MM.1S (cell line): Measurements from ENCODE around the gene CYTH3.

Experiments used
- DNase-seq: peaks from one replicate; pipeline ENCODE4 v3.0.0-alpha.2; 2015
- H2AFZ ChIP-seq: fragments of 300-600 bp; sonication (generic); 2 replicates; pipeline ENCODE4 v1.6.0; 2016; ENCODE audit warnings: antibody characterized with exemption, low read length
- H3F3A ChIP-seq: fragments of 300-600 bp; sonication (generic); 2 replicates; pipeline ENCODE4 v1.6.1; 2016; ENCODE audit warnings: mild to moderate bottlenecking, antibody characterized with exemption, low read length, moderate library complexity, mixed read lengths; ENCODE audit not compliant: insufficient read depth
- H3K27ac ChIP-seq: fragments of 300-600 bp; sonication (generic); 2 replicates; pipeline ENCODE4 v1.5.1; 2016; ENCODE audit warnings: mild to moderate bottlenecking, low read length
- H3K27me3 ChIP-seq: fragments of 300-600 bp; sonication (generic); replicated peaks from 2 replicates; pipeline ENCODE4 v1.6.0; 2016; ENCODE audit warnings: low read length; ENCODE audit not compliant: insufficient read depth
- H3K36me3 ChIP-seq: fragments of 300-600 bp; sonication (generic); replicated peaks from 2 replicates; pipeline ENCODE4 v1.6.1; 2016; ENCODE audit warnings: mild to moderate bottlenecking, low read length, mixed read lengths; ENCODE audit not compliant: insufficient read depth
- H3K4me1 ChIP-seq: fragments of 300-600 bp; sonication (generic); 2 replicates; pipeline ENCODE4 v1.6.1; 2016; ENCODE audit warnings: low read length, mixed read lengths
- H3K4me2 ChIP-seq: fragments of 300-600 bp; sonication (generic); 2 replicates; pipeline ENCODE4 v1.6.0; 2016; ENCODE audit warnings: low read depth, low read length
- H3K4me3 ChIP-seq: fragments of 300-600 bp; sonication (generic); 2 replicates; pipeline ENCODE4 v1.5.1; 2016; ENCODE audit warnings: low read length, mixed read lengths
- H3K79me2 ChIP-seq: fragments of 300-600 bp; sonication (generic); 2 replicates; pipeline ENCODE4 v1.6.1; 2016; ENCODE audit warnings: mixed run types, low read length, mixed read lengths
- H3K9ac ChIP-seq: fragments of 300-600 bp; sonication (generic); 2 replicates; pipeline ENCODE4 v1.6.1; 2016; ENCODE audit warnings: low read length, mixed read lengths
- H3K9me2 ChIP-seq: fragments of 300-600 bp; sonication (generic); replicated peaks from 2 replicates; pipeline ENCODE4 v1.6.1; 2016; ENCODE audit warnings: mild to moderate bottlenecking, low read length, mixed read lengths; ENCODE audit not compliant: insufficient read depth
- H3K9me3 ChIP-seq: fragments of 300-600 bp; sonication (generic); replicated peaks from 2 replicates; pipeline ENCODE4 v1.6.1; 2016; ENCODE audit warnings: mild to moderate bottlenecking, low read length, mixed read lengths; ENCODE audit not compliant: insufficient read depth
- H4K20me1 ChIP-seq: fragments of 300-600 bp; sonication (generic); 2 replicates; pipeline ENCODE4 v1.6.1; 2016; ENCODE audit warnings: mild to moderate bottlenecking, low read length, moderate library complexity, mixed read lengths; ENCODE audit not compliant: insufficient read depth
- CTCF ChIP-seq: fragments of 300-600 bp; sonication (generic); IDR thresholded peaks from 2 replicates; pipeline ENCODE4 v1.5.1; 2016; ENCODE audit warnings: antibody characterized with exemption, low read length, mixed read lengths
- EZH2 ChIP-seq: fragments of 300-600 bp; sonication (generic); optimal IDR thresholded peaks from 2 replicates; pipeline ENCODE3; 2017; ENCODE audit warnings: low read depth, mild to moderate bottlenecking, antibody characterized with exemption, low read length, mixed read lengths
- EZH2phosphoT487 ChIP-seq: fragments of 300-600 bp; sonication (generic); IDR thresholded peaks from 2 replicates; pipeline ENCODE4 v1.6.1; 2018; ENCODE audit warnings: antibody characterized with exemption, low read length

Gene CYTH3

GRCh38 chr7:6146666-6147065 is 125.8 kb downstream of the CYTH3 start:
- DNase-seq = no peak
- Histone ChIP-seq H3K27me3 (no peaks in the 10 kb centered on the region), H3K36me3 (peaks cover 10% of the 10 kb centered on the region), H3K9me3 (no peaks in the 10 kb centered on the region), H3F3A (peaks cover 5% of the 10 kb centered on the region), H2AFZ (no peak overlapping the region), H3K79me2 (peaks cover 15% of the 10 kb centered on the region; the same call in 1 of the 2 replicates), H3K9ac (no peak overlapping the region), H3K4me3 (no peak overlapping the region), H3K27ac (no peak overlapping the region), H3K4me1 (peaks cover 18% of the 10 kb centered on the region), H3K9me2 (no peaks in the 10 kb centered on the region), H4K20me1 (no peaks in the 10 kb centered on the region), H3K4me2 (no peak overlapping the region)
- no peak for TF ChIP-seq EZH2phosphoT487
- TF ChIP-seq EZH2 = no peak
- TF ChIP-seq CTCF = no peak

- no peaks in the 10 kb centered on the region for H4K20me1 ChIP-seq
- no peak for DNase-seq
- H3K4me1 ChIP-seq = peaks cover 18% of the 10 kb centered on the region
- no peak overlapping the region for H2AFZ ChIP-seq
- peaks cover 6% of the 10 kb centered on the region for H3F3A ChIP-seq
- H3K9me2 ChIP-seq = no peaks in the 10 kb centered on the region
- peak overlapping the region; percentile 47 for H3K4me2 ChIP-seq
- H3K36me3 ChIP-seq = peaks cover 16% of the 10 kb centered on the region
- H3K27ac ChIP-seq = peak overlapping the region; percentile 59; the same call in 1 of the 2 replicates
- peaks cover 15% of the 10 kb centered on the region; the same call in 1 of the 2 replicates for H3K79me2 ChIP-seq
- H3K27me3 ChIP-seq = no peaks in the 10 kb centered on the region
- no peaks in the 10 kb centered on the region for H3K9me3 ChIP-seq
- H3K4me3 ChIP-seq = peak overlapping the region; percentile 25; the same call in 1 of the 2 replicates
- no peak overlapping the region for H3K9ac ChIP-seq
- TF ChIP-seq EZH2 = no peak
- no peak for TF ChIP-seq EZH2phosphoT487
- TF ChIP-seq CTCF = no peak
These were observed 128.4 kb downstream of the CYTH3 start for GRCh38 chr7:6143997-6144396.

DNA sequence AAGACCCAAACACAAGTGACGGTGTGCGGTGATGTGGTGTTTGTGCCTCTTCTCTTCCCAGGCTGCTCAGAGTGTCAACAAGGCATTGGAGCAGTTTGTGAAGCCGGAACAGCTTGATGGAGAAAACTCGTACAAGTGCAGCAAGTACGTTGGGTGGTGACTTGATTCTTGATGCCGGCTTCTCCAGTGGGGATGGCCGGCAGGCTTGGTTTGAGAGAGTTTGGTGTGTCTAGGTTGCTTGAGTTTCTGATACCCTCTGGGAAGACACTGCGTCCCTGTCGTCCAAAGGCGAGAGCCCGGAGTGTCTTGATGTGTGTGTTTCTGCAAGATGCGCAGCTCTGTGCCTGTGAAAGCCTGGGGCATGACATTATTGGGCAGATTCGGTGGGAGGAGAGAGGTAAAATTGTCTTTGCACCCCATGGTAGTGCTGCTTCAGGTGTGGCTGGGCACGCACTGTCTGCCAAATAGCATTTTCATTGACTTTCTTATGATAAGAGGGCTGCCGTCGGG is 129.5 kb downstream of the CYTH3 start:
- H3K4me2 ChIP-seq = peak overlapping the region; percentile 47; the same call in 1 of the 2 replicates
- no peaks in the 10 kb centered on the region for H3K9me2 ChIP-seq
- H3F3A ChIP-seq = peaks cover 9% of the 10 kb centered on the region
- H3K4me1 ChIP-seq = peaks cover 18% of the 10 kb centered on the region
- no peak overlapping the region for H3K4me3 ChIP-seq
- no peak overlapping the region for H2AFZ ChIP-seq
- H3K27ac ChIP-seq = peak overlapping the region; percentile 52; the same call in 1 of the 2 replicates
- no peak overlapping the region for H3K9ac ChIP-seq
- H4K20me1 ChIP-seq = no peaks in the 10 kb centered on the region
- no peaks in the 10 kb centered on the region for H3K9me3 ChIP-seq
- peaks cover 15% of the 10 kb centered on the region; the same call in 1 of the 2 replicates for H3K79me2 ChIP-seq
- H3K27me3 ChIP-seq = no peaks in the 10 kb centered on the region
- TF ChIP-seq CTCF (no peak), EZH2phosphoT487 (no peak), EZH2 (no peak)
- H3K36me3 ChIP-seq = peaks cover 17% of the 10 kb centered on the region
- DNase-seq = no peak
